ENCODE data around the gene ECE1.
A peak's percentile ranks its signal among the peaks of the same experiment; 100 is the strongest.
"Not testable (repeated sequence)": the region's sequence is repeated elsewhere in the genome, so short reads cannot be mapped to it uniquely, and the experiment has no call there.

Gene ECE1

GRCh38 chr1:21220815-21221214 is 69.4 kb downstream of the ECE1 start:
- no peak for DNase-seq (ENCODE audit: low spot score)

- DNase-seq (ENCODE audit: low spot score): no peak
Observed at GRCh38 chr1:21219674-21220073, 70.6 kb downstream of the ECE1 start.

GRCh38 chr1:21217812-21218596 is 72.3 kb downstream of the ECE1 start:
- peak; percentile 56 for DNase-seq (ENCODE audit: low spot score)

GRCh38 chr1:21216835-21217811 is 73.1 kb downstream of the ECE1 start:
- DNase-seq (ENCODE audit: low spot score): no peak

GRCh38 chr1:21212126-21212525 is 78.1 kb downstream of the ECE1 start:
- no peak for DNase-seq (ENCODE audit: low spot score)

GRCh38 chr1:21208137-21208700 is 82.0 kb downstream of the ECE1 start:
- DNase-seq (ENCODE audit: low spot score): not testable (repeated sequence)

GRCh38 chr1:21206117-21206516 is 84.1 kb downstream of the ECE1 start:
- DNase-seq (ENCODE audit: low spot score): no peak

- DNase-seq (ENCODE audit: low spot score): no peak
Observed at GRCh38 chr1:21205416-21205815, 84.8 kb downstream of the ECE1 start.

GRCh38 chr1:21201650-21202049 is 88.6 kb downstream of the ECE1 start:
- DNase-seq (ENCODE audit: low spot score): no peak

GRCh38 chr1:21201238-21201637 is 89.0 kb downstream of the ECE1 start:
- DNase-seq (ENCODE audit: low spot score): not testable (repeated sequence)

- DNase-seq (ENCODE audit: low spot score): no peak
Observed at GRCh38 chr1:21200767-21201166, 89.5 kb downstream of the ECE1 start.

GRCh38 chr1:21198929-21199328 is 91.3 kb downstream of the ECE1 start:
- no peak for DNase-seq (ENCODE audit: low spot score)

GRCh38 chr1:21192871-21193270 is 97.4 kb downstream of the ECE1 start:
- DNase-seq (ENCODE audit: low spot score): no peak

- no peak for DNase-seq (ENCODE audit: low spot score)
Observed at GRCh38 chr1:21192284-21192683, 98.0 kb downstream of the ECE1 start.

- DNase-seq (ENCODE audit: low spot score): not testable (repeated sequence)
Observed at GRCh38 chr1:21190771-21191170, 99.5 kb downstream of the ECE1 start.

- DNase-seq (ENCODE audit: low spot score): no peak
Observed at GRCh38 chr1:21189906-21190500, 100.3 kb downstream of the ECE1 start.

GRCh38 chr1:21189421-21189820 is 100.8 kb downstream of the ECE1 start:
- DNase-seq (ENCODE audit: low spot score): no peak

- no peak for DNase-seq (ENCODE audit: low spot score)
Observed at GRCh38 chr1:21188235-21188634, 102.0 kb downstream of the ECE1 start.

- no peak for DNase-seq (ENCODE audit: low spot score)
Observed at GRCh38 chr1:21185221-21185731, 105.0 kb downstream of the ECE1 start.

GRCh38 chr1:21184276-21184675 is 106.0 kb downstream of the ECE1 start:
- no peak for DNase-seq (ENCODE audit: low spot score)

GRCh38 chr1:21182181-21182731 is 108.0 kb downstream of the ECE1 start:
- no peak for DNase-seq (ENCODE audit: low spot score)

- not testable (repeated sequence) for DNase-seq (ENCODE audit: low spot score)
Observed at GRCh38 chr1:21178271-21178670, 112.0 kb downstream of the ECE1 start.

All from AG08396 (cell line).